ENCODE measurements around the gene FGF7.
"Not testable (repeated sequence)": the region's sequence is repeated elsewhere in the genome, so short reads cannot be mapped to it uniquely, and the experiment has no call there.

FGF7 gene

GRCh38 chr15:49439678-49440395 is 16.8 kb downstream of the FGF7 start:
- DNase-seq (ENCODE audit: low read depth) = peak; percentile 10

GRCh38 chr15:49441356-49441755 is 18.3 kb downstream of the FGF7 start:
- no peak for DNase-seq (ENCODE audit: low read depth)

GRCh38 chr15:49441816-49442215 is 18.8 kb downstream of the FGF7 start:
- no peak for DNase-seq (ENCODE audit: low read depth)

- DNase-seq (ENCODE audit: low read depth) = no peak
These were observed 29.6 kb downstream of the FGF7 start for GRCh38 chr15:49452595-49452994.

GRCh38 chr15:49456166-49456565 is 33.1 kb downstream of the FGF7 start:
- DNase-seq (ENCODE audit: low read depth) = no peak

- DNase-seq (ENCODE audit: low read depth) = peak; percentile 54
These were observed 35.1 kb downstream of the FGF7 start for GRCh38 chr15:49458145-49458544.

- peak; percentile 76 for DNase-seq (ENCODE audit: low read depth)
These were observed 37.4 kb downstream of the FGF7 start for GRCh38 chr15:49460411-49460941.

- peak; percentile 42 for DNase-seq (ENCODE audit: low read depth)
These were observed 39.3 kb downstream of the FGF7 start for GRCh38 chr15:49462232-49462844.

GRCh38 chr15:49464522-49464921 is 41.5 kb downstream of the FGF7 start:
- DNase-seq (ENCODE audit: low read depth) = no peak

- no peak for DNase-seq (ENCODE audit: low read depth)
These were observed 43.1 kb downstream of the FGF7 start for GRCh38 chr15:49466119-49466518.

- DNase-seq (ENCODE audit: low read depth) = peak; percentile 65
These were observed 44.9 kb downstream of the FGF7 start for GRCh38 chr15:49467746-49468480.

- peak; percentile 65 for DNase-seq (ENCODE audit: low read depth)
These were observed 45.4 kb downstream of the FGF7 start for GRCh38 chr15:49468481-49468839.

GRCh38 chr15:49471248-49471647 is 48.2 kb downstream of the FGF7 start:
- DNase-seq (ENCODE audit: low read depth) = not testable (repeated sequence)

GRCh38 chr15:49471733-49472132 is 48.7 kb downstream of the FGF7 start:
- DNase-seq (ENCODE audit: low read depth) = no peak

GRCh38 chr15:49472338-49472737 is 49.3 kb downstream of the FGF7 start:
- no peak for DNase-seq (ENCODE audit: low read depth)

- no peak for DNase-seq (ENCODE audit: low read depth)
These were observed 50.0 kb downstream of the FGF7 start for GRCh38 chr15:49473031-49473430.

GRCh38 chr15:49478021-49478420 is 55.0 kb downstream of the FGF7 start:
- not testable (repeated sequence) for DNase-seq (ENCODE audit: low read depth)

GRCh38 chr15:49478982-49479381 is 55.9 kb downstream of the FGF7 start:
- DNase-seq (ENCODE audit: low read depth) = not testable (repeated sequence)

GRCh38 chr15:49485401-49485800 is 62.4 kb downstream of the FGF7 start:
- DNase-seq (ENCODE audit: low read depth) = peak; percentile 83

GRCh38 chr15:49490966-49491365 is 67.9 kb downstream of the FGF7 start:
- peak; percentile 49 for DNase-seq (ENCODE audit: low read depth)

GRCh38 chr15:49492151-49492550 is 69.1 kb downstream of the FGF7 start:
- DNase-seq (ENCODE audit: low read depth) = no peak

GRCh38 chr15:49492830-49493229 is 69.8 kb downstream of the FGF7 start:
- peak; percentile 92 for DNase-seq (ENCODE audit: low read depth)

GRCh38 chr15:49494842-49495241 is 71.8 kb downstream of the FGF7 start:
- DNase-seq (ENCODE audit: low read depth) = no peak
